Measurements from ENCODE around the gene MTMR12. TPM values are rescaled to one million over a fixed set of nuclear protein-coding genes. Genes with fewer than 3 reads are reported as not detected.

The MTMR12 gene
- total and polyA plus RNA-seq, 11 donors = 3.4 to 28.7 (median 19.4) TPM

GRCh38 chr5:32358611-32359010 lies 45.9 kb upstream of the MTMR12 start:
- Histone ChIP-seq H3K27me3 (no peaks in the 10 kb centered on the region), H3K36me3 (peaks cover 0 to 98% (median 84%) of the 10 kb centered on the region in 9 donors), H3K9me3 (no peaks in the 10 kb centered on the region), H3K4me1 (peaks cover 0 to 5% (median 0%) of the 10 kb centered on the region in 12 donors), H3K27ac (no peak overlapping the region), H3K4me3 (no peak overlapping the region)
- ATAC-seq = no peak
- no peak for DNase-seq
- 85 to 93% (median 88%) methylated on average over 6 of the region's 6 CpGs for WGBS, 4 donors
- intact Hi-C loops (cut with DNase I) = no loop called here
- TF ChIP-seq, protein P1, sequence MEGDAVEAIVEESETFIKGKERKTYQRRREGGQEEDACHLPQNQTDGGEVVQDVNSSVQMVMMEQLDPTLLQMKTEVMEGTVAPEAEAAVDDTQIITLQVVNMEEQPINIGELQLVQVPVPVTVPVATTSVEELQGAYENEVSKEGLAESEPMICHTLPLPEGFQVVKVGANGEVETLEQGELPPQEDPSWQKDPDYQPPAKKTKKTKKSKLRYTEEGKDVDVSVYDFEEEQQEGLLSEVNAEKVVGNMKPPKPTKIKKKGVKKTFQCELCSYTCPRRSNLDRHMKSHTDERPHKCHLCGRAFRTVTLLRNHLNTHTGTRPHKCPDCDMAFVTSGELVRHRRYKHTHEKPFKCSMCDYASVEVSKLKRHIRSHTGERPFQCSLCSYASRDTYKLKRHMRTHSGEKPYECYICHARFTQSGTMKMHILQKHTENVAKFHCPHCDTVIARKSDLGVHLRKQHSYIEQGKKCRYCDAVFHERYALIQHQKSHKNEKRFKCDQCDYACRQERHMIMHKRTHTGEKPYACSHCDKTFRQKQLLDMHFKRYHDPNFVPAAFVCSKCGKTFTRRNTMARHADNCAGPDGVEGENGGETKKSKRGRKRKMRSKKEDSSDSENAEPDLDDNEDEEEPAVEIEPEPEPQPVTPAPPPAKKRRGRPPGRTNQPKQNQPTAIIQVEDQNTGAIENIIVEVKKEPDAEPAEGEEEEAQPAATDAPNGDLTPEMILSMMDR (IDR thresholded peaks at IDR 0.05) = no peak
- TF ChIP-seq POLR2A (IDR thresholded peaks at IDR 0.05) = no peak

GRCh38 chr5:32357658-32358057 lies 44.9 kb upstream of the MTMR12 start:
- ATAC-seq (no peak), DNase-seq (no peak)
- TF ChIP-seq, protein P1 (IDR thresholded peaks at IDR 0.05) = no peak
- TF ChIP-seq POLR2A (IDR thresholded peaks at IDR 0.05) = no peak
- peaks cover 0 to 5% (median 0%) of the 10 kb centered on the region in 12 donors for H3K4me1 ChIP-seq
- no peak overlapping the region for H3K27ac ChIP-seq
- H3K9me3 ChIP-seq = no peaks in the 10 kb centered on the region
- no peak overlapping the region for H3K4me3 ChIP-seq
- peaks cover 0 to 94% (median 82%) of the 10 kb centered on the region in 9 donors for H3K36me3 ChIP-seq
- intact Hi-C loops (cut with DNase I) = no loop called here
- no peaks in the 10 kb centered on the region for H3K27me3 ChIP-seq

DNA sequence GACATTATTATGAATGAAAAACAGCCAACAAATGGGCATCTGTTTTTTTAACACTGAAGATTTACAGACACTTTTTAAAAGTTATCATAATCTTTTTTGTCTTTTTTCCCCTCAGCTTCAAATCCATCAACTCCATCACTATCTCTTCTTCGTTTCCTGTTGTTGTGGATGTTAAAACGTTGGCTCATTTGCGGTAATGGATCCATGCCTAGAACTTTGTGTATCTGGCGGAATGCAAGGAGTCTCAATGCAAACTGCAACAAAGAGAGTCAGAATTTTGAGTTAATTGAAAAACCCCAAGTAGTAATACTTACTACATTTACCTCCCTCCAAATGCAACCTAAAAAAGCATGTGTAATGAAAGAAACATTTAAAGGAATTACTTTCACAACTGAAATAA lies 42.9 kb upstream of the MTMR12 start:
- intact Hi-C loops (cut with DNase I) = no loop called here
- WGBS, 4 donors = 47 to 59% (median 56%) methylated on average over 4 of the region's 4 CpGs
- Histone ChIP-seq H3K27me3 (no peaks in the 10 kb centered on the region), H3K4me3 (no peak overlapping the region), H3K4me1 (peaks cover 0 to 5% (median 0%) of the 10 kb centered on the region in 12 donors), H3K36me3 (peaks cover 0 to 75% (median 63%) of the 10 kb centered on the region in 9 donors), H3K27ac (peak overlapping the region in 3 of 12 donors; percentile 1 to 66 (median 3)), H3K9me3 (no peaks in the 10 kb centered on the region)
- ATAC-seq = no peak
- TF ChIP-seq, protein P1 (IDR thresholded peaks at IDR 0.05) = no peak
- no peak for TF ChIP-seq POLR2A (IDR thresholded peaks at IDR 0.05)
- no peak for DNase-seq

GRCh38 chr5:32353420-32353819 lies 40.7 kb upstream of the MTMR12 start:
- Histone ChIP-seq H3K27ac (no peak overlapping the region), H3K27me3 (no peaks in the 10 kb centered on the region), H3K9me3 (no peaks in the 10 kb centered on the region), H3K4me3 (no peak overlapping the region), H3K4me1 (peaks cover 0 to 5% (median 0%) of the 10 kb centered on the region in 12 donors), H3K36me3 (peaks cover 0 to 52% (median 43%) of the 10 kb centered on the region in 9 donors)
- ATAC-seq (no peak), DNase-seq (no peak)
- TF ChIP-seq, protein P1 (IDR thresholded peaks at IDR 0.05) = no peak
- TF ChIP-seq POLR2A (IDR thresholded peaks at IDR 0.05) = no peak
- 94 to 97% (median 96%) methylated on average over 9 of the region's 9 CpGs for WGBS, 4 donors
- intact Hi-C loops (cut with DNase I) = no loop called here
